Measurements from ENCODE around the gene PTPRN2.

PTPRN2 gene

GRCh38 chr7:157691586-157692459 is 895.8 kb downstream of the PTPRN2 start:
- no peak for DNase-seq (ENCODE audit: low read depth)

GRCh38 chr7:157690833-157691585 is 896.6 kb downstream of the PTPRN2 start:
- DNase-seq (ENCODE audit: low read depth), result no peak

- no peak for DNase-seq (ENCODE audit: low read depth)
Measured at GRCh38 chr7:157690058-157690832, 897.4 kb downstream of the PTPRN2 start.

GRCh38 chr7:157689269-157690057 is 898.2 kb downstream of the PTPRN2 start:
- DNase-seq (ENCODE audit: low read depth), result no peak

- DNase-seq (ENCODE audit: low read depth), result no peak
Measured at GRCh38 chr7:157688533-157689268, 898.9 kb downstream of the PTPRN2 start.

GRCh38 chr7:157687845-157688532 is 899.6 kb downstream of the PTPRN2 start:
- DNase-seq (ENCODE audit: low read depth), result no peak

- DNase-seq (ENCODE audit: low read depth), result no peak
Measured at GRCh38 chr7:157687158-157687557, 900.5 kb downstream of the PTPRN2 start.

- no peak for DNase-seq (ENCODE audit: low read depth)
Measured at GRCh38 chr7:157686285-157686894, 901.2 kb downstream of the PTPRN2 start.

- no peak for DNase-seq (ENCODE audit: low read depth)
Measured at GRCh38 chr7:157685430-157686284, 902.0 kb downstream of the PTPRN2 start.

- DNase-seq (ENCODE audit: low read depth), result no peak
Measured at GRCh38 chr7:157684909-157685429, 902.7 kb downstream of the PTPRN2 start.

- DNase-seq (ENCODE audit: low read depth), result no peak
Measured at GRCh38 chr7:157684157-157684908, 903.3 kb downstream of the PTPRN2 start.

- no peak for DNase-seq (ENCODE audit: low read depth)
Measured at GRCh38 chr7:157683747-157684156, 903.9 kb downstream of the PTPRN2 start.

- DNase-seq (ENCODE audit: low read depth), result no peak
Measured at GRCh38 chr7:157682946-157683746, 904.5 kb downstream of the PTPRN2 start.

GRCh38 chr7:157682064-157682945 is 905.3 kb downstream of the PTPRN2 start:
- no peak for DNase-seq (ENCODE audit: low read depth)

GRCh38 chr7:157679607-157680006 is 908.0 kb downstream of the PTPRN2 start:
- no peak for DNase-seq (ENCODE audit: low read depth)

- no peak for DNase-seq (ENCODE audit: low read depth)
Measured at GRCh38 chr7:157678501-157678900, 909.1 kb downstream of the PTPRN2 start.

Data from stimulated activated CD8-positive, alpha-beta memory T cell treated with anti-CD3 and anti-CD28 coated beads, Interleukin-15, amount 100 ng/mL, for 24 hours (primary cell).